ENCODE data around the gene HS3ST4. TPM values are rescaled to one million over a fixed set of nuclear protein-coding genes. Genes with fewer than 3 reads are reported as not detected.

Gene HS3ST4
- total and polyA plus RNA-seq, 2 experiments from 2014 or later: 0.44 to 2.1 TPM

GRCh38 chr16:25679511-25679910 is 12.2 kb upstream of the HS3ST4 start (continued):
- TF ChIP-seq CREB1 (CRISPR knock-in tag; IDR thresholded peaks at IDR 0.05; ENCODE audit: low read depth): no peak

- H3K27me3 ChIP-seq (ENCODE audit: insufficient read depth): peaks cover 41% of the 10 kb centered on the region
- no peak overlapping the region for H2AFZ ChIP-seq
- peaks cover 75% of the 10 kb centered on the region for H3K9me3 Mint-ChIP-seq
- H3K27ac Mint-ChIP-seq: no peak overlapping the region
- H3K4me1 Mint-ChIP-seq: peaks cover 25% of the 10 kb centered on the region
- peaks cover 4% of the 10 kb centered on the region; the same call in 2 of the 3 replicates for H3K36me3 Mint-ChIP-seq (ENCODE audit: low read depth)
- H3K79me2 ChIP-seq (replicated peaks; ENCODE audit: insufficient read depth): no peaks in the 10 kb centered on the region
- no peak overlapping the region for H3K27ac ChIP-seq (ENCODE audit: low read depth)
- no peak for ATAC-seq
- no peaks in the 10 kb centered on the region for H3K36me3 ChIP-seq (ENCODE audit: insufficient read depth)
- no peak overlapping the region for H3K4me3 Mint-ChIP-seq
- H3K27me3 Mint-ChIP-seq (ENCODE audit: insufficient read depth, low read depth, poor library complexity): peaks cover 20% of the 10 kb centered on the region
- H3K4me3 ChIP-seq: no peak overlapping the region
- H3K9me2 ChIP-seq (ENCODE audit: insufficient read depth): no peaks in the 10 kb centered on the region; the same call in 1 of the 2 replicates
- no peak for TF ChIP-seq STAT1 (IDR thresholded peaks at IDR 0.05; ENCODE audit: unreplicated experiment)
- TF ChIP-seq POLR2AphosphoS5 (IDR thresholded peaks at IDR 0.05; ENCODE audit: low read depth): no peak
- TF ChIP-seq JUNB (IDR thresholded peaks at IDR 0.05; ENCODE audit: unreplicated experiment): no peak
- no peak for TF ChIP-seq ZNF462 (CRISPR knock-in tag; IDR thresholded peaks at IDR 0.05)
- no peak for TF ChIP-seq ZNF331 (CRISPR knock-in tag; IDR thresholded peaks at IDR 0.05; ENCODE audit: low read depth)
- TF ChIP-seq NANOG (IDR thresholded peaks at IDR 0.05; ENCODE audit: borderline replicate concordance): no peak
- H3K4me1 ChIP-seq (ENCODE audit: insufficient read depth): no peaks in the 10 kb centered on the region
- peaks cover 7% of the 10 kb centered on the region; the same call in 1 of the 2 replicates for H4K20me1 ChIP-seq (replicated peaks; ENCODE audit: insufficient read depth)
- H3F3A ChIP-seq (replicated peaks; ENCODE audit: low read depth): 0 out of 2 replicates have a peak, but pooled peaks cover 4% of the 10 kb centered on the region
- no peak for DNase-seq (ENCODE audit: low spot score)
- H3K4me2 ChIP-seq: no peak overlapping the region
These were observed 2.5 kb upstream of the HS3ST4 start for GRCh38 chr16:25689137-25689836.
